GM23338 (cell line): ENCODE data around the gene VCL. TPM values are rescaled to one million over a fixed set of nuclear protein-coding genes. Genes with fewer than 3 reads are reported as not detected.

Source experiments
- ATAC-seq: fragments of 200-7000 bp; cut with Tn5 transposase; 3 replicates; pipeline ENCODE4 v1.9.1; 2020
- DNase-seq: peaks from one replicate; pipeline ENCODE4 v3.0.0-alpha.2; 2015; ENCODE audit warnings: low spot score
- H2AFZ ChIP-seq: fragments of 200-600 bp; sonication (generic); 2 replicates; pipeline ENCODE4 v1.8.0; 2016; ENCODE audit warnings: antibody characterized with exemption, mild to moderate bottlenecking, moderate library complexity
- H3F3A ChIP-seq: fragments of 200-600 bp; sonication (generic); replicated peaks from 2 replicates; pipeline ENCODE4 v1.8.0; 2017; ENCODE audit warnings: antibody characterized with exemption, mixed run types, low read depth
- H3K27ac ChIP-seq: fragments of 200-600 bp; sonication (generic); 2 replicates; pipeline ENCODE4 v1.6.1; 2016; ENCODE audit warnings: low read depth
- H3K27me3 ChIP-seq: fragments of 200-600 bp; sonication (generic); 2 replicates; pipeline ENCODE4 v1.8.0; 2016; ENCODE audit warnings: mild to moderate bottlenecking, mixed run types, moderate library complexity; ENCODE audit not compliant: insufficient read depth
- H3K36me3 ChIP-seq: fragments of 200-600 bp; sonication (generic); 2 replicates; pipeline ENCODE4 v1.8.0; 2016; ENCODE audit warnings: mild to moderate bottlenecking; ENCODE audit not compliant: insufficient read depth
- H3K4me1 ChIP-seq: fragments of 200-600 bp; sonication (generic); 2 replicates; pipeline ENCODE4 v1.8.0; 2016; ENCODE audit warnings: mild to moderate bottlenecking, moderate library complexity; ENCODE audit not compliant: insufficient read depth
- H3K4me2 ChIP-seq: fragments of 200-600 bp; sonication (generic); 2 replicates; pipeline ENCODE4 v1.7.1; 2017; ENCODE audit warnings: mixed run types
- H3K4me3 ChIP-seq: fragments of 200-600 bp; sonication (generic); 2 replicates; pipeline ENCODE4 v1.6.1; 2016; ENCODE audit warnings: mixed run types
- H3K79me2 ChIP-seq: fragments of 200-600 bp; sonication (generic); replicated peaks from 2 replicates; pipeline ENCODE4 v1.8.0; 2017; ENCODE audit warnings: mild to moderate bottlenecking; ENCODE audit not compliant: insufficient read depth
- H3K9me2 ChIP-seq: fragments of 200-600 bp; sonication (generic); 2 replicates; pipeline ENCODE4 v1.8.0; 2017; ENCODE audit not compliant: insufficient read depth
- H4K20me1 ChIP-seq: fragments of 200-600 bp; sonication (generic); replicated peaks from 2 replicates; pipeline ENCODE4 v1.8.0; 2017; ENCODE audit warnings: mild to moderate bottlenecking; ENCODE audit not compliant: insufficient read depth
- H3K27ac Mint-ChIP-seq: 2 replicates; pipeline ENCODE4 v1.8.0; 2020; ENCODE audit warnings: inconsistent platforms, mild to moderate bottlenecking, moderate library complexity, mixed read lengths
- H3K27me3 Mint-ChIP-seq: 3 replicates; pipeline ENCODE4 v1.8.0; 2022; ENCODE audit warnings: low read depth, mild to moderate bottlenecking, moderate library complexity, mixed read lengths, inconsistent platforms; ENCODE audit not compliant: insufficient read depth, poor library complexity
- H3K36me3 Mint-ChIP-seq: 3 replicates; pipeline ENCODE4 v1.8.0; 2021; ENCODE audit warnings: low read depth, mild to moderate bottlenecking, inconsistent platforms, moderate library complexity, mixed read lengths
- H3K4me1 Mint-ChIP-seq: 3 replicates; pipeline ENCODE4 v1.8.0; 2020; ENCODE audit warnings: mild to moderate bottlenecking, inconsistent platforms, mixed read lengths
- H3K4me3 Mint-ChIP-seq: 3 replicates; pipeline ENCODE4 v1.8.0; 2021; ENCODE audit warnings: moderate library complexity, mild to moderate bottlenecking, inconsistent platforms, mixed read lengths
- H3K9me3 Mint-ChIP-seq: 3 replicates; pipeline ENCODE4 v1.8.0; 2020; ENCODE audit warnings: moderate library complexity, mild to moderate bottlenecking, inconsistent platforms, mixed read lengths
- CREB1 ChIP-seq: fragments of 250-450 bp; sonication (Bioruptor Pico); IDR thresholded peaks from 2 replicates; pipeline ENCODE4 v1.5.0; 2020; ENCODE audit warnings: low read depth, mild to moderate bottlenecking, moderate library complexity
- ETS1 ChIP-seq: IDR thresholded peaks from 2 replicates; pipeline ENCODE4 v1.6.1; 2016; ENCODE audit warnings: antibody characterized with exemption
- POLR2AphosphoS5 ChIP-seq: IDR thresholded peaks from 2 replicates; pipeline ENCODE4 v1.6.1; 2016; ENCODE audit warnings: antibody characterized with exemption, low read depth
- REST ChIP-seq: IDR thresholded peaks from one replicate; pipeline ENCODE4 v1.6.1; 2018; ENCODE audit warnings: antibody characterized with exemption; ENCODE audit not compliant: unreplicated experiment
- ZNF462 ChIP-seq: fragments of 250-450 bp; sonication (Bioruptor Pico); IDR thresholded peaks from 2 replicates; pipeline ENCODE4 v1.5.0; 2020; ENCODE audit warnings: mild to moderate bottlenecking, moderate library complexity
- polyA plus RNA-seq: library from polyadenylated mRNA; unstranded; fragments of >200 nt; fragmentation: Nextera tagmentation; extraction: Ambion mirVana; gene quantifications from 2 replicates; pipeline ENCODE4 v1.2.1, GENCODE V29; 2016
- total RNA-seq: library from RNA; depleted of rRNA; stranded (reverse); fragments of >200 nt; shearing (Covaris generic); gene quantifications from 2 replicates; pipeline ENCODE4 v1.2.3, GENCODE V29; 2014

The VCL gene
- total and polyA plus RNA-seq, 2 experiments from 2014 or later, result 60.7 to 254 TPM

GRCh38 chr10:74096777-74097176 lies 98.9 kb downstream of the VCL start (continued):
- no peak for TF ChIP-seq CREB1
- TF ChIP-seq ZNF462, result no peak
- no peak for TF ChIP-seq POLR2AphosphoS5

- Histone ChIP-seq H3K4me1 (no peaks in the 10 kb centered on the region), H3K79me2 (0 out of 2 replicates have a peak, but pooled peaks cover 10% of the 10 kb centered on the region), H3K4me3 (no peak overlapping the region), H3K36me3 (peaks cover 91% of the 10 kb centered on the region), H3F3A (peaks cover 43% of the 10 kb centered on the region), H3K9me2 (no peaks in the 10 kb centered on the region), H3K4me2 (no peak overlapping the region), H2AFZ (no peak overlapping the region), H3K27ac (peak overlapping the region; percentile 17; the same call in 1 of the 2 replicates), H4K20me1 (peaks cover 24% of the 10 kb centered on the region), H3K27me3 (no peaks in the 10 kb centered on the region)
- H3K27me3 Mint-ChIP-seq, result peaks cover 6% of the 10 kb centered on the region
- ATAC-seq (no peak), DNase-seq (no peak)
- no peak overlapping the region for H3K27ac Mint-ChIP-seq
- H3K36me3 Mint-ChIP-seq, result peaks cover 94% of the 10 kb centered on the region
- H3K4me1 Mint-ChIP-seq, result no peaks in the 10 kb centered on the region
- no peak overlapping the region for H3K4me3 Mint-ChIP-seq
- no peaks in the 10 kb centered on the region; the same call in 2 of the 3 replicates for H3K9me3 Mint-ChIP-seq
- no peak for TF ChIP-seq ETS1
- TF ChIP-seq REST, result no peak
- TF ChIP-seq POLR2AphosphoS5, result no peak
Measured at GRCh38 chr10:74097776-74098175, 99.9 kb downstream of the VCL start.
